Measurements from ENCODE around the gene GPR137. TPM values are rescaled to one million over a fixed set of nuclear protein-coding genes. Genes with fewer than 3 reads are reported as not detected.

The GPR137 gene
- total and polyA plus RNA-seq, 2 experiments from 2014 or later, result 35.7 to 37.6 TPM

GRCh38 chr11:64324692-64325469, 39.2 kb downstream of the GPR137 start:
- Histone ChIP-seq H3K4me2 (ENCODE audit: unreplicated experiment) (no peak overlapping the region), H3K4me3 (no peak overlapping the region), H3K79me2 (ENCODE audit: insufficient read depth) (peaks cover 3% of the 10 kb centered on the region; the same call in 1 of the 2 replicates), H4K20me1 (ENCODE audit: insufficient read depth) (no peaks in the 10 kb centered on the region), H3K9me2 (ENCODE audit: insufficient read depth) (no peaks in the 10 kb centered on the region), H3F3A (ENCODE audit: insufficient read depth) (no peaks in the 10 kb centered on the region), H3K27me3 (replicated peaks; ENCODE audit: insufficient read depth) (no peaks in the 10 kb centered on the region), H3K36me3 (ENCODE audit: low read depth) (0 out of 2 replicates have a peak, but pooled peaks cover 4% of the 10 kb centered on the region), H3K9me3 (ENCODE audit: low read depth) (no peaks in the 10 kb centered on the region), H3K9ac (no peak overlapping the region), H3K4me1 (ENCODE audit: insufficient read depth) (no peaks in the 10 kb centered on the region), H2AFZ (no peak overlapping the region), H3K27ac (no peak overlapping the region)
- WGBS, 2 experiments (ENCODE audit: low coverage in 1 of 2, low lambda C conversion rate in 2 of 2, missing lambda C conversion rate in 2 of 2), result 74 to 78% methylated on average over 11 of the region's 11 CpGs
- in situ Hi-C loops (cut with MboI), result no loop called here
- no peak for TF ChIP-seq EZH2 (IDR thresholded peaks at IDR 0.05; ENCODE audit: insufficient read depth, poor library complexity, severe bottlenecking)
- no peak for TF ChIP-seq EZH2phosphoT487 (IDR thresholded peaks at IDR 0.05; ENCODE audit: insufficient read depth, low read depth)
- no peak for DNase-seq

- WGBS, 2 experiments (ENCODE audit: low coverage in 1 of 2, low lambda C conversion rate in 2 of 2, missing lambda C conversion rate in 2 of 2), result 71 to 77% methylated on average over 2 of the region's 2 CpGs
- no peaks in the 10 kb centered on the region for H3K27me3 ChIP-seq (replicated peaks; ENCODE audit: insufficient read depth)
- in situ Hi-C loops (cut with MboI), result no loop called here
- DNase-seq, result no peak
- no peaks in the 10 kb centered on the region for H3K79me2 ChIP-seq (ENCODE audit: insufficient read depth)
- H3K4me2 ChIP-seq (ENCODE audit: unreplicated experiment), result no peak overlapping the region
- H4K20me1 ChIP-seq (ENCODE audit: insufficient read depth), result no peaks in the 10 kb centered on the region
- peaks cover 9% of the 10 kb centered on the region for H3K4me1 ChIP-seq (ENCODE audit: insufficient read depth)
- H3K4me3 ChIP-seq, result no peak overlapping the region
- no peak for TF ChIP-seq EZH2 (IDR thresholded peaks at IDR 0.05; ENCODE audit: insufficient read depth, poor library complexity, severe bottlenecking)
- TF ChIP-seq EZH2phosphoT487 (IDR thresholded peaks at IDR 0.05; ENCODE audit: insufficient read depth, low read depth), result no peak
- no peak overlapping the region for H2AFZ ChIP-seq
- no peaks in the 10 kb centered on the region for H3K9me2 ChIP-seq (ENCODE audit: insufficient read depth)
- no peak overlapping the region for H3K27ac ChIP-seq
- no peaks in the 10 kb centered on the region for H3F3A ChIP-seq (ENCODE audit: insufficient read depth)
- no peak overlapping the region for H3K9ac ChIP-seq
- no peaks in the 10 kb centered on the region for H3K9me3 ChIP-seq (ENCODE audit: low read depth)
- H3K36me3 ChIP-seq (ENCODE audit: low read depth), result no peaks in the 10 kb centered on the region
These were observed 41.7 kb downstream of the GPR137 start for GRCh38 chr11:64327375-64327774.

GRCh38 chr11:64327993-64328392, 42.3 kb downstream of the GPR137 start:
- Histone ChIP-seq H3K27me3 (replicated peaks; ENCODE audit: insufficient read depth) (no peaks in the 10 kb centered on the region), H3K4me3 (no peak overlapping the region), H3K79me2 (ENCODE audit: insufficient read depth) (no peaks in the 10 kb centered on the region), H3K4me2 (ENCODE audit: unreplicated experiment) (no peak overlapping the region), H3K9me2 (ENCODE audit: insufficient read depth) (no peaks in the 10 kb centered on the region), H3K9me3 (ENCODE audit: low read depth) (no peaks in the 10 kb centered on the region), H3K4me1 (ENCODE audit: insufficient read depth) (peaks cover 9% of the 10 kb centered on the region), H2AFZ (no peak overlapping the region), H3K36me3 (ENCODE audit: low read depth) (no peaks in the 10 kb centered on the region), H3K27ac (no peak overlapping the region), H3K9ac (no peak overlapping the region), H4K20me1 (ENCODE audit: insufficient read depth) (no peaks in the 10 kb centered on the region), H3F3A (ENCODE audit: insufficient read depth) (no peaks in the 10 kb centered on the region)
- DNase-seq, result no peak
- TF ChIP-seq EZH2phosphoT487 (IDR thresholded peaks at IDR 0.05; ENCODE audit: insufficient read depth, low read depth), result no peak
- TF ChIP-seq EZH2 (IDR thresholded peaks at IDR 0.05; ENCODE audit: insufficient read depth, poor library complexity, severe bottlenecking), result no peak
- WGBS, 2 experiments (ENCODE audit: low coverage in 1 of 2, low lambda C conversion rate in 2 of 2, missing lambda C conversion rate in 2 of 2), result 76% methylated on average over 3 of the region's 3 CpGs
- in situ Hi-C loops (cut with MboI), result no loop called here

- Histone ChIP-seq H3K27me3 (replicated peaks; ENCODE audit: insufficient read depth) (no peaks in the 10 kb centered on the region), H3K9me3 (ENCODE audit: low read depth) (no peaks in the 10 kb centered on the region), H3K9me2 (ENCODE audit: insufficient read depth) (no peaks in the 10 kb centered on the region), H3K36me3 (ENCODE audit: low read depth) (no peaks in the 10 kb centered on the region), H3K9ac (no peak overlapping the region), H2AFZ (no peak overlapping the region), H3K4me3 (no peak overlapping the region), H4K20me1 (ENCODE audit: insufficient read depth) (no peaks in the 10 kb centered on the region), H3F3A (ENCODE audit: insufficient read depth) (no peaks in the 10 kb centered on the region), H3K27ac (no peak overlapping the region), H3K4me2 (ENCODE audit: unreplicated experiment) (no peak overlapping the region), H3K79me2 (ENCODE audit: insufficient read depth) (no peaks in the 10 kb centered on the region), H3K4me1 (ENCODE audit: insufficient read depth) (peaks cover 9% of the 10 kb centered on the region)
- in situ Hi-C loops (cut with MboI), result no loop called here
- 77 to 84% methylated on average over 10 to 11 of the region's 11 CpGs for WGBS, 2 experiments (ENCODE audit: low coverage in 1 of 2, low lambda C conversion rate in 2 of 2, missing lambda C conversion rate in 2 of 2)
- DNase-seq, result no peak
- TF ChIP-seq EZH2phosphoT487 (IDR thresholded peaks at IDR 0.05; ENCODE audit: insufficient read depth, low read depth) (no peak), EZH2 (IDR thresholded peaks at IDR 0.05; ENCODE audit: insufficient read depth, poor library complexity, severe bottlenecking) (no peak)
These were observed 45.2 kb downstream of the GPR137 start for GRCh38 chr11:64330888-64331287.

Measured in GM23248 (cell line).